ENCODE measurements around the gene OSBP2. TPM values are rescaled to one million over a fixed set of nuclear protein-coding genes. Genes with fewer than 3 reads are reported as not detected.

The OSBP2 gene
- total RNA-seq, 2 donors from 2014 or later, result 3.1 to 16.7 TPM

Other genes with a start within 250 kb of the OSBP2 start
- gene SEC14L3, start 222.9 kb upstream of the OSBP2 start, total RNA-seq, result not detected
- not detected for gene SEC14L4, start 189.2 kb upstream of the OSBP2 start, total RNA-seq
- not detected for gene SEC14L6, start 148.1 kb upstream of the OSBP2 start, total RNA-seq
- gene GAL3ST1, start 120.2 kb upstream of the OSBP2 start, total RNA-seq, result 1 to 10 TPM in 1 of 2 donors, not detected in 1; 1.3 TPM
- 100 to 1,000 TPM in 1 of 2 donors, 10 to 100 TPM in 1; 63.6 to 124 TPM for gene PES1, start 103.0 kb upstream of the OSBP2 start, total RNA-seq
- gene TCN2, start 87.7 kb upstream of the OSBP2 start, total RNA-seq, result 1 to 10 TPM in 1 of 2 donors, under 1 TPM in 1; 0.58 to 1.6 TPM
- gene SLC35E4, start 59.1 kb upstream of the OSBP2 start, total RNA-seq, result 10 to 100 TPM in 1 of 2 donors, 1 to 10 TPM in 1; 5.8 to 16.1 TPM
- 1 to 10 TPM; 9.6 to 9.7 TPM for gene DUSP18, start 27.0 kb upstream of the OSBP2 start, total RNA-seq